ENCODE data around the gene TMEM255B.
"Not testable (repeated sequence)": the region's sequence is repeated elsewhere in the genome, so short reads cannot be mapped to it uniquely, and the experiment has no call there.

Gene TMEM255B

DNA sequence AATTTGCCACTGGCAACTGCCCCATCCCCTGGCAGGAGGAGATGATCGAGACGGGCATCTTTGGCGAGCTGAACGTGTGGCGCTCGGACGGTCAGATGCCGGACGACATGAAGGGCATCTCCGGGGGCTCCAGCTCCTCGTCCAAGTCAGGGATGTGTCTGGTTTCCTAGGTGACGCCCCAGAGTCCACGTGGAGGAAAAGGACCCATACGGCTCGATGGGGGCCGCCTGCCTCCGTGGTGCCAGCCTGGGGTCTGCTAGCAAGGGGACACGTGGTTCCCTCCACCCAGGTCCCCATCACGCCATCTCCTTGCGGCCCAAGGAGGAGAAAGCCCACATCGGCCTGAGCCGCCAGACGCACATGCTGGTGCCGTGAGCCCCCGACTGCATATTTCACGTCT lies 23.8 kb upstream of the TMEM255B start:
- DNase-seq = no peak

DNA sequence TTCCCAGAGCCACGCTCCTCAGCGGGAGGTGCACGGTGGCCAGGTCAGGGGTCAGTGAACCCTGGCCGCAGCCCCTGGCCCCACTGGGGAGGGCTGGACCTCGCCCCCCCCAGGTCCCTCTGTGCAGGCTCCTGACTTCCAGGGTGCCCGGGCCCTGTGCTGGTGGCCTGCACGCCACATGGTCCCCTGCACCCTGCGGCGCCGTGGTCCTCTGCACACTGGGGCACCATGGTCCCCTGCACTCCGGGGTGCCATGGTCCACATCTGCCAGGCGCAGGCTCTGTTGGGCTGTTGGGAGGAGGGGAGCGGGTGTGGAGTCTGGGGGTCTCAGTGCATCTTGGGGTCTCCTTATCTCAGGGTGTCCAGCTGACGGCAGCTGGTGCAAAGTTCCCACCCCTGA lies 23.3 kb upstream of the TMEM255B start:
- no peak for DNase-seq

DNA sequence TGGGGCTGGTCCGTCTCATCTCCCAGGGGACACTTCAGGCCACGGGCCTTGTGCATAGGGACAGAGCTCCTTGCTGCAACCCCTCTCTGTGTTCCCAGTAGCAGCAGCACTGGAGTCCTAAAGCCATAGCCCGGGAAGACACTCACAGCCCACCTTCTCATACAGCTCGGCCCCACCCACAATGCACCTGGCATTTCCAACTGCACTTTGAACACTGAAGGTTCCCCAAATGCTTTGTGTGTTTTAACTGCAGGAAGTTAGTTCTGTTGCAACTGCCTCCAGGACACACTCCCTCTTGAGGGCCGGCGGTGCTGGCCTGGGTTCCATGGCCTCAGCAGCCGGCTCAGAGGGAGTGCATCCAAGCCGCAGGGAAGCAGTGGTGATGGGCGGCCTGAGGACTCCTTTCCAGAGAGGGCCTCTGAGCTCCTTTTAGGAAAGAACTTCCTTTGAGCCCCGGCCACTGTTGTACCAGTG lies 22.7 kb upstream of the TMEM255B start:
- DNase-seq = no peak

DNA sequence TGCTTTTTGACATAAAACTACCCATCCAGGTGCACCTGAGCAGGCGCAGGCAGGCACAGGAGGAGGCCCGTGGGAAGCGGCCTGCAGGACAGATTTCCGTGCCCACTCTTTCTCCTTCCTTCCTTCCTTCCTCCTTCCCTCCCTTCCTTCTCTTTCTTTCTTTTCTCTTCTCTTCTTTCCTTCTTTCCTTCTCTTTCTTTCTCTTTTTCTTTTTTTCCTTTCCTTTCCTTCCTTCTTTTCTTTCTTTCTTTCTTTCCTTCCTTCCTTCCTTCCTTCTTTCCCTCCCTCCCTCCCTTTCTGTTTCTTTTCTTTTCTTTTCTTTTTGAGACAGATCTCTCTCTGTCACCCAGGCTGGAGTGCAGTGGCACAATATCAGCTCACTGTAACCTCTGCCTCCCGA lies 21.2 kb upstream of the TMEM255B start:
- no peak for DNase-seq

DNA sequence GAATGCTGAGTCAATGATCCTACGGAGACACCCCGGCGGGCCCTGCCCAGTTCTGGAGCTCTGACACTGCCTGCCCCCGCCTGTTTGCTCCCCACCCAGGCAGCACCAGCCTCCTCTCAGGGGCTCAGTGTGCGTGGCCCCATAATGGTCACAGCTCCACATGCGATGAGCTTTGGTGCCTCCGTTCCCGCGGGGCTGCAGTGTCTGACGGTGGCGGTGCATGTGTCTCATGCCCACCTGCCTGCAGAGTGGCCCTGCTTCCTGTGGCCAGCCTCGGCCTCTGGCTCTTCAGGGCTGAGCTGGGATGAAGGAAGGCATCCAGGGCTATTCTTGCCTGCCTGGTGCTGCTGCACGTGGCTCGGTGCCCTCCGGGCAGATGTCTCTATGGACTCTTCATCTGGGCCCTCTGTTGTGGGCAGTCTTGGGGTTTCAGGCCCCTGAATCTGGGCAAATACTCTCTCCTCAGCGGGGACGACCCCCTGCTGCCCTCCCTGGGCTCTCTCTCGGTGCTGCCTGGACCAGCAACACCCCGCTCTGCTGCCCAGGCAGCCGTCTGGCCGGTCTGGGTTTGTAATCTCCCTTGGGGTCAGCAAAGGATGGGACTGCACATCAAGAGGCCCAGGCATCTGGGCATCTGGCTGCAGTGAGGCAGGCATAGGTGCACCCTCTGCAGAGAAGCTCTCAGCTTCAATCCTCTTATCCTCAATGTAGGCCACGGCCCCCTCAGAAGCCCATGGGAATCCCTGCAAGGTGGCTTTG lies 19.3 kb upstream of the TMEM255B start:
- no peak for DNase-seq

DNA sequence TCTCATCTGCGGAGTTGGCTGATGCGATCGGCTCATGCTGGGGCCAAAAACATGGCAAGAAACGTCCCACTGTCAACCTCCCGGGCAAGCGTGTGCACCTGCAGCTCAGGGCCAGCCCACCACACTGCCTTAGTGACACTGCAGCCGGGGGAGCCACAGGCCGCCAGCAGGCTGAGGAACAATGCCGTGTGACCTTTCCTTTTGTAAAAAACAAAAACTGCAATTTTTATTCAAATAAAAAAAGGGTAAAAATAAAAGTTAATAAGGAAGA lies 18.8 kb upstream of the TMEM255B start:
- no peak for DNase-seq

DNA sequence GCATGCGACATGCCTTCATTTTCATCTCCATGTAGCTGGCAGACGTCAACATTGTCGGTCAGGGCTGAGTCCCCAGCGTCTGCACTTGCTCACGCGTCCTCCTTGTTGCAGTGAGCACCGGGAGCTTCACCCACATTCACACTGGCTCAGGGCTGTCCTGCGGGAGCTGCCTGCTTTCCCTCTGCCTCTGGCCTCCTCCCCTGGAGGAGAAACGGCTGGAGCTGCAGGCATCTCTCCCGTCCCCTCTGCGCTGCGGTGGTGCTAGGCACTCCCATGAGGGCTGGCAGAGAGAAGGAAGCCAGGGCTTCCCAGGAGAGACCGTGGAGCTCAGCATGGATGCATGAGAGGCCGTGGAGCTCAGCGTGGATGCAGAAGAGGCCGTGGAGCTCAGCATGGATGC lies 18.4 kb upstream of the TMEM255B start:
- DNase-seq = no peak

DNA sequence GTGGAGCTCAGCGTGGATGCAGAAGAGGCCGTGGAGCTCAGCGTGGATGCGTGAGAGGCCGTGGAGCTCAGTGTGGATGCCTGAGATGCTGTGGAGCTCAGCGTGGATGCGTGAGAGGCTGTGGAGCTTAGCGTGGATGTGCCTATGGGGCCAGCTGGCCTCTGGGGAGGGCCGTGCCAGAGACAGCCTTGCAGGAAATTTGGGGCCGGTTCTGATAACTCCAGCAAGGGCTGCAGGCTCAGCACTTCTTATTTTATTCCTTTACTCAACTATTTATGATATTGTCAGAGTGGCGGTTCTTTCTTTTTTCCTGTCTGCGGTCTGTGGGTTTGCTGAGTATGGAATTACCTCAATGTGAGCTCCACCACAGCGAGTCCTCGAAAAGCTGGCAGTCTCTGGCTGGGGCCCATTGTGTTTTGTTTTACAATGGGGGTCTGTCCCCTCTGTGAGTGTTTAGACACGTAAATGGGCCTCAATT lies 17.8 kb upstream of the TMEM255B start:
- no peak for DNase-seq

DNA sequence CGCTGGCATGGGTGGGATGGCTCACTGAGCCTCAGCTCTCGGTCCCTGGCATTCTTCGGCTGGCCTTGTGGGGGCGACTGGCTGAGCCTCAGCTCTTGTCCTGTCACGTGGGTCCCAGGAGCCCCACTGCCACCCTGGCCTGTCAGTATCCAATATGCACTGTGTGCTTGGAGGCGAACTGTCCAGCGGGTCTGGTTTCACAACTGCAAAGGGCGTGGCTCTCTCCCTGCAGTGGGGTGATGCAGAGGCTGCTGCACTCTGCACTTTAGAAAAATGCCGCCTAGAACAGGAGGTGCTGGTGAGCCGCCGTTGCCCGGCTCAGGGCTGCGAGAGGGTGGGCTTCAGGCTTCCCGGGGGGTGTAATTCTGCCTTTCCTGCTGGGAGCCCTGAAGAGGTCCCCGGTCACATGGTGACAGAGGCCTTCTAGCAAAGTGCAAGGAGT lies 17.0 kb upstream of the TMEM255B start:
- DNase-seq = no peak

DNA sequence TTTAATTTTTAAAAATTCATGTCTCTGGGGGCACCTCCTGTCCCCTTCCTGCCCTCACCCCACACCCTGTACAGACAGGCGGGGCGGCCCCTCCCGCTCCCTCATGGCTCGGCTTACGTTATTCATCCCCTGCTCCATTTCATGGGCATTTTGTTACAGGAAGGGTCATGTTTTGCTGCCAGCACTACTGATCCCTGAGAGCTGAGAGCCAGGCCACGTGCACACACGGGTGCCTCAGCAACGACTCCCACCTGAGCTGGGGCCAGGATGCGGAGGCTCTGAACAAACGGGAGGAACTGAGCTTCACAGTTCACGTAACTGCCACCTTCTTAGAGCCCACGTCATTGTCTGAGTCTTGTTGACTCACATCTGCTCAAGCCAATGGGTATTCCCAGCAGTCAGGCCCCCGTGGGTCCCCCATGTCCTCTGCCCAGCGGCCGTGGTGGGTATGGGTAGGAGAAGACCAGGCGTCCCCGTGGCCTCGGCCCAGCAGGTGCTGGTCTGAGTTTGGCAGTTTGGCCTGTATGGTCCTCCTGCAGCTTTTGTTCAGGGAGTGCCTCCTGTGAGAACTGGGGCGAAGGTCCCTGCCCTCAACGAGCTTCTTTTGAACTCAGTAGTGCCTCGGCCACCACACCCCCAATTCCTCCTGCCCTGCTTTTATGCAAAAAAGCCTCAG lies 16.4 kb upstream of the TMEM255B start:
- DNase-seq = no peak

DNA sequence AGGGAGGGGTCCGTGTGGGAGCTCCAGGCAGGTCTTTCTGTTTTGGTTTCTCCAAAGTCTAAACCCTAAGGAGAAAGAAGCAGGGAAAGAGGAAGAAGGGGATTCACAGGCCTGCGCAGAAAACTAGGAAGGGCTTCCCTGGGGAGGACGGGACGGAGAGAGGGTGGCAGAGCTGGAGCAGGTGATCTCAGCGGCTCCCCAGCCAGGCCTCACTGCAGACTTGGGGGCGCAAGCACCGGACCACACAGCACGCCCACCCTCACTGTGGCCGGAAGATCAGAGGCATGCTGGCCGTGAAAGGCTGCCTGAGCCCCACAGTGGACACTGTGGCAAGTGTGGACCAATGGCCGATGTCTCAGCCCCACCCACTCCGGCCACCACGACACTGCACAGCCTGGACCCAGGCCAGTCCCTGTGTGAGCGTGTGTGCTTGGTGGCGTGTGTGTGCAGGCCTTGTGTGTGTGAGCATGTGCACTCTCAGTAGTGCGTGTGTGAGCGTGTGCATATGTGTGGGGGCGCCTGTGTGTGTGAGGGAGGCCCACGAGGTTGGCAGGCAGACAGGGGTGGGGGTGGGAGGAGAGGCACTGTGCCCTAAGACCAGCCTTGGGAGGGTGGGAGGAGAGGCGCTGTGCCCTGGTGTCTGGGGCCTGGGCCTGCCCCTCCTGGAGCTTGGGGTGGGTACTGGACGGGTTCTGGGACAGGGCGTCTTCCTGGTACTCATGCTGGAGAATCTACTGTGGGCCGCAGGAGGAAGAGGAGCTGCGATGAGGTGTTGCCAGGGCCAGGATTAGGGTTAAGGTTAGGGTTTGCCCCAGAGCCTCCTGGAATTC lies 15.4 kb upstream of the TMEM255B start:
- no peak for DNase-seq

DNA sequence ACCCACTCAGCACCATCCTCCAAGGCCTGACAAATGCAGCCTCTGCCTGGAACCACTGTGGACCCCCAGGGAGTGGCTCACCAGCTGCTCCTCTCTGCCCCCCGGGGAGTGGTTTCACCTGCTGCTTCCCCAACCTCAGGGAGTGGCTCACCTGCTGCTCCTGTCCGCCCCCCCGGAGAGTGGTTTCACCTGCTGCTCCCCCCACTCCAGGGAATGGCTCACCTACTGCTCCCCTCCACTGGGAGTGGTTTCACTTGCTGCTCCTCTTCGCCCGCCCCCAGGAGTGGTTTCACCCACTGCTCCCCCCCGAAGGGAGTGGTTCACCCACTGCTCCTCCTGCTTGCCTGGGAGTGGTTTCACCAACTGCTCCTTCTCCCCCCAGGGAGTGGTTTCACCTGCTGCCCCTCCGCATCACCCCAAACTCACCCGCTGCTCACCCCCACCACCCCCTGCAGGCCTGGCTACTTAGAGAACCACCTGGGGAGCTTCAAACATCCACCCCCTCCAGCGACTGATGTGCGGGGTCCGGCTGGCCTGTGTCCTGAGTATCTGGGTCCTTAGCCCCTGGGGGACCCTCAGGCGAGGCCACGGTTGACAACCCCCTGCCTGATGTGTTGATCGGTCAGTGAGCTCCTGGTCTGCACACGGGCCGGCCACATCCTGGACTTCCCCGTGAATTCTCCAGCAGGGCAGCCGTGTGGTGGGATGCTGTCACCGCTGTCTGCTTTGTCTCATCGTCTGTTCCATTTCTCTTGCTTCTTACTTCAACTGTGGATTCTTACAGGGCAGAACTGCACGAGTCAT lies 14.6 kb upstream of the TMEM255B start:
- DNase-seq = no peak

DNA sequence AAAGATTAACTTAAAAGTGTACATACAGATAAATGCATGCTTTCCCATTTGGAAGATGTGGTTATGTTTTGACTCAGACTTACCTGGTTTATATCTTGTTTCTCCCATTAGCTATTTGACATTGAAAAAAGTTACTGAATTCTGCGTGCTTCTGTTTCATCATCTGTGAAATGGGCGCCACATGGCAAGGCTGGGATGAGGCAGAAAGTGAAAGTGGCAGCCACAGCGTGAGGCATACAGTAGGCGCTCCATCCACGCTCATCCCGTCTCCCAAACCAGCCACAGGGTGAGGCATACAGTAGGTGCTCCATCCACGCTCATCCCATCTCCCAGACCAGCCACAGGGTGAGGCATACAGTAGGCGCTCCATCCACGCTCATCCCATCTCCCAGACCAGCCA lies 14.0 kb upstream of the TMEM255B start:
- no peak for DNase-seq

DNA sequence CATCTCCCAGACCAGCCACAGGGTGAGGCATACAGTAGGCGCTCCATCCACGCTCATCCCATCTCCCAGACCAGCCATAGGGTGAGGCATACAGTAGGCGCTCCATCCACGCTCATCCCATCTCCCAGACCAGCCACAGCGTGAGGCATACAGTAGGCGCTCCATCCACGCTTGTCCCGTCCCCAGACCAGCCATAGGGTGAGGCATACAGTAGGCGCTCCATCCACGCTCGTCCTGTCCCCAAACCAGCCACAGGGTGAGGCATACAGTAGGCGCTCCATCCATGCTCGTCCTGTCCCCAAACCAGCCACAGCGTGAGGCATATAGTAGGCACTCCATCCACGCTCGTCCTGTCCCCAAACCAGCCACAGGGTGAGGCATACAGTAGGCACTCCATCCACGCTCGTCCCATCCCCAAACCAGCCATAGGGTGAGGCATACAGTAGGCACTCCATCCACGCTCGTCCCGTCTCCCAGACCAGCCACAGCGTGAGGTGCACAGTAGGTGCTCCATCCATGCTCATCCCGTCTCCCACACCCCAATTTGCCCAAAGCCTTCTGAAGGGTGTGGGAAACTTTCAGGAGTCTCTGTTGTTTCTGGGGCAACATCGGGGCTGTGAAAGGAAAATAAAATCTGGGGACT lies 13.4 kb upstream of the TMEM255B start:
- DNase-seq = not testable (repeated sequence)

DNA sequence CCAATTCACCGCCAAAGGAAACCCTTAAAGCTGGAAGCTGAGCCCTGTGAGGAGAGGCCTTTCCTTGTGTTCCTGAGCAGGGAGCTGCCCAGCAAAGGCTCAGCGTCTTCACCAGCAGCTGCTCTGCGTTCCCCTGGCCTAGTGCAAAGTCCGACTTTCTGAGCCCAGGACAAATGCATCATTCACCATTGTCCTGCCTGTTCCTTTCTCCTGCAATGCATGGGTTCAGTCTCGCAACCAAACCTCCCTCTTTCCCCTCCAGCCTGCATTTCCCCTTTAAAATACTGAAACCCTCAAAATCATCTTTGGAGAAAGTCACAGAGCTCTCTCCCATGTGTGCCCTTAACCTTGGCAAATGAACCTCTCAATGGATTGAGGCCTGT lies 12.9 kb upstream of the TMEM255B start:
- DNase-seq = no peak

DNA sequence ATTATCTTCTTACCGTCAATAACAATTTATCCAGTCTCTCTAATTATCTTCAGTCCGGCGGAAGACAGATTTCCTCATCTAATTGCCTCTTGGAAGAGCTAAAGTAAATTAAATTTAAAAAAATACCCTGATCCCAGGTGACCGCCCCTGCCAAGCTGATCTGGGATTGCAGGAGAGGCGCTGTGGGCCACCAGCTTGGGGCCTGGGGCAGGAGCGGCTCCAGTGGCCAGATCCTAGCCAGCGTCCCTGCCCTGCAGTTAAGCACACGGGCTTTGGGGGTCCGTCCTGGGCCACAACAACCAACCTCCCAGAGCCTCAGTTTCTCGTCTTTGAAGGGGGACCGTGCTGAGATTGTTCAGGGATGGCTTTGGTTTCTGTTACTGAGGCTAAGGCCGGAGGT lies 12.4 kb upstream of the TMEM255B start:
- DNase-seq = no peak

DNA sequence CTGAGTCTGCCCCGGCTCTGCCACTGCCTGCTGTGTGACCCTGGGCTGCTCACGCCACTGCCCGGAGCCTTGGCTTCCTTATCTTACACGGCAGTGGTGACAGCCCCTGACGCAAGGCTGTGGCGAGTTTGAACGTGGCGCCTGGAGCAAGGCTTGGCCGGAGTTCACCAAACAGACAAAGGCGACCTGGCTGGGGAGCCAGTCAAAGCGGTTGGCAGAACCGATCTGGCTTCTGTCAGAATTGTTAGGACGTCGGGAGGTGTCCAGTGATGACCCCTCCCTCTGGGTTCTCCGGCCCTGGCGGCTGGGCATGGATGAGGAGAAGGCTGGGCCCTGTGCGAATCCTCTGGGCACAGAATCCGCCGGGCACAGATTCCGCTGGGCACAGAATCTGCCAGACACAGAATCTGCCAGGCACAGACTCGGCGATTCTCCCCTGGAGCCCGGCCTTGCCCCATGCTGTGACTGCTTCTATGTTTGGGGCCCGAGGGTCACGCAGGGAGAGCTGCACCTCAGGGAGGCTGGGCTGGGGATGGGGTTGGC lies 11.7 kb upstream of the TMEM255B start:
- no peak for DNase-seq

DNA sequence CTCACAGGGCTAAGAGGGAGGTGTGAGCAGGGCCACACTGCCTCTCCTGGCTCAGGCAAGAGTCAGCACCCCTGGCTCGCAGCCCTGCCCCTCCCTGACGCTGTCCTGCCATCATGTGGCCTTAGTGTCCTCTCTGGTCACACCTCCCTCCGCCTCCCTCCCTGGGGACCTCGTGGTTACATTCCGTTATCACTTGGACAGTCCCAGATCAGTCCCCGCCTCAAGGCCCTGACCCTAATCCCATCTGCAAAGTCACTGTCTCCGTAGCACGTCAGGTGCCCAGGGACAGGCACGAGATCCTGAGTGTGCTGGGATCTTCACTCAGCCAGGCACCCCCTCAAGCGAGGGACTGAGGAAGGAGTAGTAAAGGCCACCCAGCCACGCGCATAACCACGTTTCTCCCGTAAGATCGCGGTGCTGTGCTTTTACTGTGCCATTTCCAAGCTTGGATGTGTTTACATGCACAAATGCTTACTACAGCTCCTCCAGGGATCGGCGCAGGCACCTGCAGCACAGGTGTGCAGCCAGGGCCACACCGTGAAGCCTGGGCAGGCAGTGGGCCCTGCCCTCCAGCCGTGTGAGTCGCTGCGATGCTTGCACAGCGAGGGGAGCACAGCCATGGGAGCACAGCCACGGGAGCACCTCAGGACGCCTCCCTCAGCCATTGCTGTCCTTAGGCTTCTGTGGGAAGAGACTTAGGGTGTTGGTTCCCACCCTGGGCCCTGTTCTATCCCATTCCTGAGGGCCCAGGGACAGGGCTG lies 10.7 kb upstream of the TMEM255B start:
- DNase-seq = no peak

DNA sequence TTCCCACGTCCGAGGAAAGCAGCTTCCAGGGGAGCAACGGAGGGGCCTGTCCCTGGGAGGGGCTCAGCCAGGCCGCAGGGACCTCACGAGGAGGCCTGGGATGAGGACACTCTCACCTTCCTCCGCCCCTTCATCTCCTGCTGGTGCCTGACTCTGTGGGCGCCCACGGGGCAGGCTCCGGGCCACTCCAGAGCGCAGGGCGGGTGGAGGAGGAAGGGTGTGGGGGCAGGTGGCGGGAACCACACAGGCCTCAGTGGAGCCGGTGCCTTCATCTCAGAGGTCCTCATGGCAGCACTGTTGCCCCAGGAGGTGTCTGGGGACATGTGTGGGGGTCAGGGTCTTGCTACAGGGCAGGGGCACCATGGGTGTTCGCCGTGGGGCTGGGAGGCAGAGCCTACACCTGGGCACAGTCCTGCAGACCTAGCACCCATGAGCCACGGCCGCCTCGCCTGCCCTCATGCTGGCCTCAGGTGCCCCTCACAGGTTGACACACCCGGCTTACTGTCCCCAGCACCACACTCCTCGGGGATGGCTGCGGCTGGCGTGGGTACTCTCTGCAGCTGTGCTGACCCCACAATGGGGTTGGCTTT lies 10.1 kb upstream of the TMEM255B start:
- no peak for DNase-seq

DNA sequence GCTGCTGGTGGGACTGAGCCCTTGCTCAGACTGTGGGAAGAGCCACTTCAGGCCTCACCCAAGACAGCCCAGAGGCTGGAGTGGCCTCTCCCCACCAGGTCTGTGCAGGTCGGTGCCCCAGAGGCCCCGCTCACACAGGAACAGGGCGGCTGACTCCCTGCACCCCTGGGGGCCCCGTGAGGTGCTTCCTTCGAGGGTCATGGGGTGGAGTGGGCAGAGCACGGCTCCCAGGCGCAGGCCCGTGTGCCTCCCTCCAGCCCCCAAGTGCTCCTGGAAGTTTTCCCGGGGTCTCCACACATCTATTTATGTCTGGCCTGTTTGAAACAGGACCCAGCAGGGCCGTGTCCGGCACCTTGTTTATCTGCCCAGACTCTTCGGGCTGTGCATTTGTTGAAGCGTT lies 9.5 kb upstream of the TMEM255B start:
- DNase-seq = no peak

DNA sequence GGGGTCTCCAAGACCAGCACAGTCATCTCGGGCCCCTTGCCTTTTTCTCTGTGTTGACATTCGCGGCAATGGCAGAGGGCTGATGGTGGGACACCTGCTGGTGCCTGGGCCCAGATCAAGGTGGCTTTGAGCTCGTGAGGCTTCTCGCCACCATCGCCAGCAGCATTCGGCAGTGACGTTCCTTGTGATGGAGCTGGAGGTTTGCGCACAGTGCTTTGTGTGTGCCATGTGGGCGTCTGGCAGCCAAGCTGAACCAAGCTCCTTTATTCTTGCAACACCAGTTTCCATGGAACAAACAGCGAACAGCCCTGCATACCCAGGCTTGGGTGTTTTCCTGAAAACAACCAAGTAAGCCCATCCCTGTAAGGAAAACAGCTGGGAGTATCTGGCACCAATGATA lies 9.1 kb upstream of the TMEM255B start:
- no peak for DNase-seq
